Liver (tissue), 9 donors: Measurements from ENCODE around the gene XPR1. TPM values are rescaled to one million over a fixed set of nuclear protein-coding genes. Genes with fewer than 3 reads are reported as not detected.

Source experiments
- DNase-seq: peaks from one replicate; pipeline ENCODE4 v3.0.0-alpha.2; 2017; ENCODE audit warnings: low spot score
- H3K27ac ChIP-seq, 2 donors: one replicate each; pipeline ENCODE4 v1.7.0; 2013; ENCODE audit warnings: inconsistent platforms in 2 of 2, low read length in 2 of 2, control low read depth in 1 of 2, low read depth in 1 of 2, mild to moderate bottlenecking in 1 of 2
- H3K27me3 ChIP-seq, 4 donors: one replicate each; pipeline versions ENCODE4 v1.6.1 to v1.7.0; 2013; ENCODE audit warnings: low read length in 3 of 4, inconsistent platforms in 1 of 4, mild to moderate bottlenecking in 1 of 4, moderate library complexity in 1 of 4; ENCODE audit not compliant: control insufficient read depth in 4 of 4, insufficient read depth in 4 of 4
- H3K36me3 ChIP-seq, 4 donors: one replicate each; pipeline versions ENCODE4 v1.6.1 to v1.7.0; 2013; ENCODE audit warnings: low read length in 3 of 4, mild to moderate bottlenecking in 3 of 4, low read depth in 1 of 4, moderate library complexity in 1 of 4; ENCODE audit not compliant: control insufficient read depth in 4 of 4, insufficient read depth in 3 of 4
- H3K4me1 ChIP-seq, 4 donors: one replicate each; pipeline versions ENCODE4 v1.6.1 to v1.7.0; 2013; ENCODE audit warnings: low read length in 3 of 4, mild to moderate bottlenecking in 3 of 4, moderate library complexity in 1 of 4; ENCODE audit not compliant: control insufficient read depth in 4 of 4, insufficient read depth in 4 of 4
- H3K4me3 ChIP-seq, 3 donors: one replicate each; pipeline versions ENCODE4 v1.6.1 to v1.7.0; 2013; ENCODE audit warnings: low read length in 3 of 3, control low read depth in 1 of 3, low read depth in 1 of 3, mild to moderate bottlenecking in 1 of 3
- H3K9ac ChIP-seq, 2 donors: one replicate each; pipeline ENCODE4 v1.7.0; 2013; ENCODE audit warnings: low read length in 2 of 2, mild to moderate bottlenecking in 2 of 2, moderate library complexity in 2 of 2, control low read depth in 1 of 2, low read depth in 1 of 2
- H3K9me3 ChIP-seq, 4 donors: one replicate each; pipeline versions ENCODE4 v1.6.1 to v1.7.0; 2013; ENCODE audit warnings: low read length in 3 of 4; ENCODE audit not compliant: control insufficient read depth in 4 of 4
- ATF3 ChIP-seq: IDR thresholded peaks from 2 replicates; pipeline ENCODE4 v1.6.1; 2016; ENCODE audit warnings: antibody characterized with exemption
- CTCF ChIP-seq: fragments of 150-350 bp; IDR thresholded peaks from 2 replicates; pipeline ENCODE4 v1.5.1; 2017; ENCODE audit warnings: improper control_type of control experiment, low read depth, low read length; ENCODE audit not compliant: missing input control
- EGR1 ChIP-seq, 2 donors: IDR thresholded peaks; 2 replicates each; pipeline ENCODE4 v1.6.1; 2016 to 2018; ENCODE audit warnings: antibody characterized with exemption in 2 of 2, low read depth in 2 of 2
- FOXA2 ChIP-seq: IDR thresholded peaks from 2 replicates; pipeline ENCODE4 v1.6.1; 2016; ENCODE audit warnings: antibody characterized with exemption
- GABPA ChIP-seq, 2 donors: IDR thresholded peaks in 1 of 2; conservative IDR thresholded peaks in 1 of 2; 2 replicates each; pipeline ENCODE4 v1.6.1; 2016; ENCODE audit warnings: antibody characterized with exemption in 2 of 2, mild to moderate bottlenecking in 1 of 2, moderate library complexity in 1 of 2
- HNF4A ChIP-seq, 2 donors: conservative IDR thresholded peaks; 2 replicates each; pipeline ENCODE4 v1.6.1; 2016; ENCODE audit warnings: antibody characterized with exemption in 2 of 2, mild to moderate bottlenecking in 2 of 2
- JUND ChIP-seq, 2 donors: IDR thresholded peaks; 2 replicates each; pipeline ENCODE4 v1.6.1; 2016; ENCODE audit warnings: antibody characterized with exemption in 2 of 2
- MAX ChIP-seq: IDR thresholded peaks from 2 replicates; pipeline ENCODE4 v1.6.1; 2016; ENCODE audit warnings: antibody characterized with exemption
- NR2F2 ChIP-seq: IDR thresholded peaks from 2 replicates; pipeline ENCODE4 v1.6.1; 2016; ENCODE audit warnings: antibody characterized with exemption
- RAD21 ChIP-seq, 2 donors: IDR thresholded peaks; 2 replicates each; pipeline ENCODE4 v1.6.1; 2016; ENCODE audit warnings: antibody characterized with exemption in 2 of 2, mild to moderate bottlenecking in 2 of 2
- REST ChIP-seq: IDR thresholded peaks from 2 replicates; pipeline ENCODE4 v1.6.1; 2016; ENCODE audit warnings: antibody characterized with exemption, mild to moderate bottlenecking
- RXRA ChIP-seq, 2 donors: IDR thresholded peaks; 2 replicates each; pipeline ENCODE4 v1.6.1; 2017 to 2018; ENCODE audit warnings: antibody characterized with exemption in 2 of 2, mild to moderate bottlenecking in 1 of 2
- YY1 ChIP-seq: IDR thresholded peaks from 2 replicates; pipeline ENCODE4 v1.6.1; 2016; ENCODE audit warnings: antibody characterized with exemption, mild to moderate bottlenecking
- WGBS: extraction: QIAGEN DNeasy Blood & Tissue Kit; methylation state at CpG from one replicate; pipeline ENCODE4 v1.1.7; 2013; 5-methylcytosine and 5-hydroxymethylcytosine counted together
- polyA plus RNA-seq, 2 donors: library from polyadenylated mRNA; stranded (reverse) in 1 of 2; unstranded in 1 of 2; fragments of 200-250 nt in 1 of 2; fragments of >200 nt in 1 of 2; fragmentation: Nextera tagmentation in 1 of 2; extraction: Ambion mirVana in 1 of 2; gene quantifications; one replicate each; pipeline versions ENCODE4 v1.2.1 to v1.2.3, GENCODE V29; 2013 to 2015
- total RNA-seq, 2 donors: library from RNA; depleted of rRNA; stranded (reverse); fragments of >200 nt; gene quantifications; one replicate each; pipeline ENCODE4 v1.2.3, GENCODE V29; 2014
- donor health status: healthy.
- donor health status: healthy.
- donor health status: healthy.
- donor health status: healthy.
- donor health status: healthy.

XPR1 gene
- total and polyA plus RNA-seq, 4 donors = 1.8 to 14.3 (median 5.9) TPM

- TF ChIP-seq YY1 (no peak), NR2F2 (no peak)
- Histone ChIP-seq H3K27me3 (no peaks in the 10 kb centered on the region), H3K36me3 (peaks cover 0 to 2% (median 0%) of the 10 kb centered on the region in 4 donors), H3K9ac (no peak overlapping the region), H3K9me3 (no peaks in the 10 kb centered on the region), H3K4me1 (no peaks in the 10 kb centered on the region), H3K27ac (no peak overlapping the region), H3K4me3 (no peak overlapping the region)
- no peak for DNase-seq
- WGBS = 89% methylated on average over 3 of the region's 3 CpGs
Measured at GRCh38 chr1:180791806-180792205, 160.0 kb downstream of the XPR1 start.

- no peak overlapping the region for H3K9ac ChIP-seq
- no peaks in the 10 kb centered on the region for H3K4me1 ChIP-seq
- DNase-seq = no peak
- H3K27me3 ChIP-seq = no peaks in the 10 kb centered on the region
- H3K4me3 ChIP-seq = no peak overlapping the region
- no peak overlapping the region for H3K27ac ChIP-seq
- no peaks in the 10 kb centered on the region for H3K9me3 ChIP-seq
- 85% methylated on average over 2 of the region's 2 CpGs for WGBS
- H3K36me3 ChIP-seq = peaks cover 0 to 2% (median 0%) of the 10 kb centered on the region in 4 donors
- TF ChIP-seq JUND (IDR thresholded peaks at IDR 0.05) (no peak), HNF4A (conservative IDR thresholded peaks at IDR 0.05) (no peak), CTCF (no peak), RXRA (IDR thresholded peaks at IDR 0.05) (no peak), EGR1 (IDR thresholded peaks at IDR 0.05; ENCODE audit: low read depth in 2 of 2) (no peak), ATF3 (no peak), FOXA2 (no peak), YY1 (no peak), MAX (no peak), REST (no peak), NR2F2 (no peak)
Measured at GRCh38 chr1:180793451-180793850, 161.6 kb downstream of the XPR1 start.

GRCh38 chr1:180796897-180797640 is 165.2 kb downstream of the XPR1 start:
- WGBS = 68% methylated on average over 1 of the region's 1 CpG
- DNase-seq = no peak
- no peaks in the 10 kb centered on the region for H3K36me3 ChIP-seq
- no peak for TF ChIP-seq RAD21 (IDR thresholded peaks at IDR 0.05)
- TF ChIP-seq JUND (IDR thresholded peaks at IDR 0.05) = no peak
- no peak for TF ChIP-seq FOXA2
- TF ChIP-seq EGR1 (IDR thresholded peaks at IDR 0.05; ENCODE audit: low read depth in 2 of 2) = no peak
- TF ChIP-seq REST = no peak
- TF ChIP-seq GABPA (IDR thresholded peaks at IDR 0.05 in 1 of 2, conservative IDR thresholded peaks at IDR 0.05 in 1 of 2) = no peak
- TF ChIP-seq CTCF = no peak
- no peak for TF ChIP-seq ATF3
- no peak for TF ChIP-seq NR2F2

More at GRCh38 chr1:180796897-180797640, 165.2 kb downstream of the XPR1 start:
- Histone ChIP-seq H3K9ac (no peak overlapping the region), H3K27ac (no peak overlapping the region), H3K9me3 (no peaks in the 10 kb centered on the region), H3K4me3 (no peak overlapping the region), H3K27me3 (no peaks in the 10 kb centered on the region), H3K4me1 (no peaks in the 10 kb centered on the region)
